Fibroblast of lung (primary cell): ENCODE data around the gene PPP1R3F.
"Not testable (repeated sequence)": the region's sequence is repeated elsewhere in the genome, so short reads cannot be mapped to it uniquely, and the experiment has no call there.

Experiments used
- CTCF ChIP-seq, 2 donors: IDR thresholded peaks in 1 of 2; conservative IDR thresholded peaks in 1 of 2; 1 replicate in 1 of 2; 2 replicates in 1 of 2; pipeline ENCODE4 v1.5.1; 2011 to 2012; ENCODE audit warnings: low read length in 2 of 2, control low read depth in 1 of 2, inconsistent platforms in 1 of 2, low read depth in 1 of 2, mild to moderate bottlenecking in 1 of 2
- EZH2 ChIP-seq: IDR thresholded peaks from 2 replicates; pipeline ENCODE4 v1.5.1; 2012; ENCODE audit warnings: low read length, control low read depth, mild to moderate bottlenecking; ENCODE audit errors: missing control alignments

DNA sequence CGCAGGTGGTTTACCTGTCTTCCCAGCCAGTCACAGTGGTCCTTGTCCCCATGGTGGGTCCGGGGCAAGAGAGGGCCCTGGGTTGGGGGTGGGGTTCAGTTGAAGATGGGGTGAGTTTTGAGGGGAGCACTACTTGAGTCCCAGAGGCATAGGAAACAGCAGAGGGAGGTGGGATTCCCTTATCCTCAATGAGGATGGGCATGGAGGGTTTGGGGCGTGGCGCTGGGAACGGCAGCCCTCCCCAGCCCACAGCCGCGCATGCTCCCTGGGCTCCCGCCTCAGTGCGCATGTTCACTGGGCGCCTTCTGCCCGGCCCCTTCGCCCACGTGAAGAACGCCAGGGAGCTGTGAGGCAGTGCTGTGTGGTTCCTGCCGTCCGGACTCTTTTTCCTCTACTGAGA, 61.7 kb downstream of the PPP1R3F start, which contains the start of gene GAGE13:
- not testable (repeated sequence) for TF ChIP-seq CTCF (conservative IDR thresholded peaks at IDR 0.05 in 1 of 2, IDR thresholded peaks at IDR 0.05 in 1 of 2; ENCODE audit: low read depth in 1 of 2, low read length in 2 of 2); EZH2
